ENCODE data around the gene INSIG1.

- TF ChIP-seq CTCF (IDR thresholded peaks at IDR 0.05; ENCODE audit: low read depth, low read length, missing input control) (no peak), JUND (IDR thresholded peaks at IDR 0.05) (no peak), EGR1 (IDR thresholded peaks at IDR 0.05; ENCODE audit: low read depth in 2 of 2) (no peak)
- TF ChIP-seq, protein P1, sequence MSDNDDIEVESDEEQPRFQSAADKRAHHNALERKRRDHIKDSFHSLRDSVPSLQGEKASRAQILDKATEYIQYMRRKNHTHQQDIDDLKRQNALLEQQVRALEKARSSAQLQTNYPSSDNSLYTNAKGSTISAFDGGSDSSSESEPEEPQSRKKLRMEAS (IDR thresholded peaks at IDR 0.05): no peak
- TF ChIP-seq, protein P2, sequence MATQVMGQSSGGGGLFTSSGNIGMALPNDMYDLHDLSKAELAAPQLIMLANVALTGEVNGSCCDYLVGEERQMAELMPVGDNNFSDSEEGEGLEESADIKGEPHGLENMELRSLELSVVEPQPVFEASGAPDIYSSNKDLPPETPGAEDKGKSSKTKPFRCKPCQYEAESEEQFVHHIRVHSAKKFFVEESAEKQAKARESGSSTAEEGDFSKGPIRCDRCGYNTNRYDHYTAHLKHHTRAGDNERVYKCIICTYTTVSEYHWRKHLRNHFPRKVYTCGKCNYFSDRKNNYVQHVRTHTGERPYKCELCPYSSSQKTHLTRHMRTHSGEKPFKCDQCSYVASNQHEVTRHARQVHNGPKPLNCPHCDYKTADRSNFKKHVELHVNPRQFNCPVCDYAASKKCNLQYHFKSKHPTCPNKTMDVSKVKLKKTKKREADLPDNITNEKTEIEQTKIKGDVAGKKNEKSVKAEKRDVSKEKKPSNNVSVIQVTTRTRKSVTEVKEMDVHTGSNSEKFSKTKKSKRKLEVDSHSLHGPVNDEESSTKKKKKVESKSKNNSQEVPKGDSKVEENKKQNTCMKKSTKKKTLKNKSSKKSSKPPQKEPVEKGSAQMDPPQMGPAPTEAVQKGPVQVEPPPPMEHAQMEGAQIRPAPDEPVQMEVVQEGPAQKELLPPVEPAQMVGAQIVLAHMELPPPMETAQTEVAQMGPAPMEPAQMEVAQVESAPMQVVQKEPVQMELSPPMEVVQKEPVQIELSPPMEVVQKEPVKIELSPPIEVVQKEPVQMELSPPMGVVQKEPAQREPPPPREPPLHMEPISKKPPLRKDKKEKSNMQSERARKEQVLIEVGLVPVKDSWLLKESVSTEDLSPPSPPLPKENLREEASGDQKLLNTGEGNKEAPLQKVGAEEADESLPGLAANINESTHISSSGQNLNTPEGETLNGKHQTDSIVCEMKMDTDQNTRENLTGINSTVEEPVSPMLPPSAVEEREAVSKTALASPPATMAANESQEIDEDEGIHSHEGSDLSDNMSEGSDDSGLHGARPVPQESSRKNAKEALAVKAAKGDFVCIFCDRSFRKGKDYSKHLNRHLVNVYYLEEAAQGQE (IDR thresholded peaks at IDR 0.05): no peak
These were observed 2.0 kb downstream of the INSIG1 start for GRCh38 chr7:155299535-155300202.

Measured in liver (tissue), 3 donors.